NCI-H226 (cell line): ENCODE measurements around the gene VIT.
"Not testable (repeated sequence)": the region's sequence is repeated elsewhere in the genome, so short reads cannot be mapped to it uniquely, and the experiment has no call there.

Source experiments
- DNase-seq: peaks from one replicate; pipeline ENCODE4 v3.0.0-alpha.2; 2015

The VIT gene

GRCh38 chr2:36808386-36809068, 112.0 kb downstream of the VIT start:
- DNase-seq: no peak

- no peak for DNase-seq
Measured at GRCh38 chr2:36809069-36809445, 112.5 kb downstream of the VIT start.

- no peak for DNase-seq
Measured at GRCh38 chr2:36811071-36811470, 114.6 kb downstream of the VIT start.

GRCh38 chr2:36812196-36812595, 115.7 kb downstream of the VIT start:
- no peak for DNase-seq

GRCh38 chr2:36818542-36818941, 122.0 kb downstream of the VIT start:
- DNase-seq: no peak

- no peak for DNase-seq
Measured at GRCh38 chr2:36819095-36819711, 122.7 kb downstream of the VIT start.

- no peak for DNase-seq
Measured at GRCh38 chr2:36820942-36821605, 124.6 kb downstream of the VIT start.

- DNase-seq: no peak
Measured at GRCh38 chr2:36823862-36824261, 127.4 kb downstream of the VIT start.

GRCh38 chr2:36824273-36824672, 127.8 kb downstream of the VIT start:
- no peak for DNase-seq

GRCh38 chr2:36824683-36825082, 128.2 kb downstream of the VIT start:
- DNase-seq: not testable (repeated sequence)

- no peak for DNase-seq
Measured at GRCh38 chr2:36831185-36831584, 134.7 kb downstream of the VIT start.

GRCh38 chr2:36834203-36834602, 137.7 kb downstream of the VIT start:
- DNase-seq: no peak

- no peak for DNase-seq
Measured at GRCh38 chr2:36834731-36835524, 138.4 kb downstream of the VIT start.

GRCh38 chr2:36839976-36840617, 143.6 kb downstream of the VIT start:
- no peak for DNase-seq

- no peak for DNase-seq
Measured at GRCh38 chr2:36843838-36844237, 147.3 kb downstream of the VIT start.

- DNase-seq: no peak
Measured at GRCh38 chr2:36849265-36849664, 152.8 kb downstream of the VIT start.

- DNase-seq: no peak
Measured at GRCh38 chr2:36854241-36854640, 157.7 kb downstream of the VIT start.

GRCh38 chr2:36855429-36855828, 158.9 kb downstream of the VIT start:
- no peak for DNase-seq

- DNase-seq: no peak
Measured at GRCh38 chr2:36857713-36858112, 161.2 kb downstream of the VIT start.

- DNase-seq: no peak
Measured at GRCh38 chr2:36858551-36859365, 162.3 kb downstream of the VIT start.

- no peak for DNase-seq
Measured at GRCh38 chr2:36859366-36859792, 162.9 kb downstream of the VIT start.

- DNase-seq: no peak
Measured at GRCh38 chr2:36861896-36862295, 165.4 kb downstream of the VIT start.
